GM19025 (cell line): ENCODE measurements around the gene CARD10.
"Not testable (repeated sequence)": the region's sequence is repeated elsewhere in the genome, so short reads cannot be mapped to it uniquely, and the experiment has no call there.

Source experiments
- ATAC-seq: cut with Tn5 transposase; IDR thresholded peaks from one replicate; pipeline ENCODE4 v1.9.1; 2021; ENCODE audit warnings: mild to moderate bottlenecking, low read depth, moderate library complexity; ENCODE audit not compliant: unreplicated experiment

Gene CARD10

DNA sequence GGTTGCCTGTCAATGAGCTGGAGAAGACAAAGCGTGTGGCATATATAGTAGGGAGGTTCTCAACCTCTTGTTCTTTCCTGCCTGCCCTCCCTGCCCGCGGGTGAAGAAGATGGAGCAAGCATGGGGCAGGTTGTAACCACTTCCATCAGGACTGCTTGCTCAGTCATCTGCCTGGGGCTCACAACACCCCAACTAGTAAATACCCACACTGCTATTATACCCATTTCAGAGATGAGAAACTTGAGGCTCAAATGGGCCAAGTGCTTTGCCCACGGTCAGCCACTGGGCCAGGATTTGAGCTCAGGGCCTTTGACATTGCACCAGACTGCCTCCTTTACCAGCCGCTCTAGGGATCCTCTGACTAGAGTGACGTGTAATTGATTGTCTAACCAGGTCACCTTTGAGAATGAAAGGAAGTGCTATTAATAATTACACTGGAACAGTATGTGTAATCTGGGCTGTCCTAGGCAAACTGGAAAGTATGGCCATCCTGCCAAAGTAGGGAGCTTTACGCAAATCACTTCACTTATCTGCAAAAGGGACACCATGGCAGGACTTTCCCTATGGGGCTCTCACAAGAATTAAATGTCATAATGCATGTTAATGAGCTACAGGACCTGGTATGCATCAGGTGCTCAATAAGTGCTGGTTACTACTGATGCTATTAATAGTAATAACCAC, 38.2 kb upstream of the CARD10 start:
- no peak for ATAC-seq

GRCh38 chr22:37556710-37557109, 37.5 kb upstream of the CARD10 start:
- ATAC-seq: no peak

DNA sequence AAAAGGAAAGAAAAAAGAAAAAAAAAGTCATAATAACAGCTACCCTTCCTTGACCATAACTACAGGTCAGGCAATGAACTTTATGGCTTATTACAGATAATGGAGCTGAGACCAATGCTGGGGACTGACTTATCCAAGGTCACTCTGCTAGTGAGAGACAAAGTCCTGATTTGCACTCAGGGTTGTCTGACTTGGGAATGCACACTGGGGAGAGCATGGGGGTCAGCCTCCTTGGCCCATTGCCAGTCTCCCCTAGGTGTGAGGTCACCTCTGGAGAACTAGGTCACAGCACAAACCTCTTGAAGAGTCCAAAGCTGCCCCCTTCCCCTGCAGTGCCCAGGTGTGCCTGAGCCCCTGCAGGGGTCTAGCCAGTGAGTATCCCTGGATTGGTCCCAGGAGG, 35.8 kb upstream of the CARD10 start:
- no peak for ATAC-seq

GRCh38 chr22:37553725-37554124, 34.5 kb upstream of the CARD10 start:
- ATAC-seq: no peak

DNA sequence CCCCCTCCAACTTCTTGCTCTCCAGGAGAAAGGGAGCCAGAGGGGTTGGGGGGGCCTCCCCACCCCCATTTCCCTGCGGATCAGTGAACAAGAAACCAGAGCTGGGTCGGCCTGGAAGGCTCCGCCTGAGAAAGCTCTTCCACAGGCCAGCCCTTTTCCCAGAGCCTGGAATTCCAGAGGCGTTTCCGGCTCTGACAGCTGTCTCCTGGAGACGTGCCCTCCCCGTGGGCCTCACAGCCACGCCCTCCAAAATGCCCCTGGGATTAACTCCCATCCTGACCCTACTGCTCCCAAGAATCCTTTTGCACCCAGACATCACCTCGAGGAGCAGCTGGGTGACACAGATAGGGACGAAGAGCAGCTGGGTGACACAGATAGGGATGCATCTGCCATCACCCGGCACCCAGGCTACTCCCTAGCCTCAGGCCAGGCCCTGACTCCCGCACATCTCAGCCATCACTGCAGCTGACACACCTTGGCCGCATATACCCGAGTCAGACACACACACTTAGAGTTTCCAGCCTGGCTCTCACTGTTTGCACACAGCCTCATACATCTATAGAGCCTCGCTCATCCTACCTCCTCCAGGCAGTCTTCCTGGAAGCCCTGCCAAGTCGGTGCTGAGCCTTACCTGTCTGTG, 33.4 kb upstream of the CARD10 start:
- no peak for ATAC-seq

DNA sequence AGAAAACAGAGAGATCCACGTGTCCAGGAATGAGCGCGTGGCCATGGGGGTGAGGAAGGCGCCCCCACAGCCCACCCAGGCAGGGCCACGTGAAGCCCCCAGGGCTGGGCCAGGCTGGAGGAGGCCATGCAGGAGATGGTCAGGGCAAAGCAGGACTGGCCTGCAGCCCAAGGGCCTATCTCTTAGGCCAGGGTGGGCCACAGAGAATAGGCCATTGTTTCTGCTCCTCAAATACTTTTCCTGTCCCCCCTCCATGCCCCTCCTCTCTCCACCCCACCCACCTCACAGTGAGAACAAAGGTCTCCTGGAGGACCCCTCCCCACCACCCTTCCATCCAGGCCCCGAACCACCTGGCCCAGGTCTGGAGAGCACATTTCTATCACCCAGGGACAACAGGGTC, 32.8 kb upstream of the CARD10 start:
- no peak for ATAC-seq

GRCh38 chr22:37550921-37551320, 31.7 kb upstream of the CARD10 start:
- ATAC-seq: not testable (repeated sequence)

DNA sequence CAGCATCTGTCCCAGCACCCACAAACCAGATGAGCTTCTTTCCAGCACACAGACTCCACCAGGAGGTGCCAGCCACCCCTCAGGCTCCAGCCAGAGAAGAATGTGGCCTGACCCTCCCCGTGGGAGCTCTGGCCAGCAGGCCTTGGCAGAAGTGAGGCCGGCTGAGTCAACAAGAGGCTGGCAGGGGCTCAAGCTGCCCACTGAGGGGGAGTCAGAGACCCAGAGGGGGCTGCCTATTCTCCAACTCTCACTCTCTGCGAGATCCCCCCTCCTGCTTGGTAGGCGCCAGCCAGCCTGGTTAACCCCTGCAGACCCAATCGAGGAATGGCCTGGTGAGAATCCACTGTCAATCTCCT, 30.5 kb upstream of the CARD10 start:
- ATAC-seq: no peak

DNA sequence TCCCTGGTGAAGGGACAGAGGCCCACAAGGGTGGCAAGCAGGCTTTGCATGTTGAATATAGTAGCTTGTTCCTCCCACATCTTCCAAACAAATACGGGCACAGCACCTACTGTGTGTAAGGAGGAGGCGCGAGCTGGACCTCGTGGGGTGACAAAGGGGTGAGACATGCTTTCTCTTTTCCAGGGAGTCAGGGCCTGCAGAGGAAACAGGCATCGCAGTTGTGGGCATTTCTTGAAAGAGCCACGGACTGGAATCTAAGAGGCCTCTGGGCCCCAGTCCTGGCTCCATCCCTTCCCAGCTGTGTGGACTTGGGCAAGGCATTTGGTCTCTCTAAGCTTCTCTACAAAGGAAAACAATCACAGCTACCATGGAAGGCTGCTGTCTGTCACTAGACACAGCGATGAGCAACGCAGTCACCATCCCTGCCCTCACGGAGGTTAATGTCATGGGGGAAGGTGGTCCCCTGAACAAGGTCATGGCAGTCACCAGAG, 28.1 kb upstream of the CARD10 start:
- ATAC-seq: no peak

DNA sequence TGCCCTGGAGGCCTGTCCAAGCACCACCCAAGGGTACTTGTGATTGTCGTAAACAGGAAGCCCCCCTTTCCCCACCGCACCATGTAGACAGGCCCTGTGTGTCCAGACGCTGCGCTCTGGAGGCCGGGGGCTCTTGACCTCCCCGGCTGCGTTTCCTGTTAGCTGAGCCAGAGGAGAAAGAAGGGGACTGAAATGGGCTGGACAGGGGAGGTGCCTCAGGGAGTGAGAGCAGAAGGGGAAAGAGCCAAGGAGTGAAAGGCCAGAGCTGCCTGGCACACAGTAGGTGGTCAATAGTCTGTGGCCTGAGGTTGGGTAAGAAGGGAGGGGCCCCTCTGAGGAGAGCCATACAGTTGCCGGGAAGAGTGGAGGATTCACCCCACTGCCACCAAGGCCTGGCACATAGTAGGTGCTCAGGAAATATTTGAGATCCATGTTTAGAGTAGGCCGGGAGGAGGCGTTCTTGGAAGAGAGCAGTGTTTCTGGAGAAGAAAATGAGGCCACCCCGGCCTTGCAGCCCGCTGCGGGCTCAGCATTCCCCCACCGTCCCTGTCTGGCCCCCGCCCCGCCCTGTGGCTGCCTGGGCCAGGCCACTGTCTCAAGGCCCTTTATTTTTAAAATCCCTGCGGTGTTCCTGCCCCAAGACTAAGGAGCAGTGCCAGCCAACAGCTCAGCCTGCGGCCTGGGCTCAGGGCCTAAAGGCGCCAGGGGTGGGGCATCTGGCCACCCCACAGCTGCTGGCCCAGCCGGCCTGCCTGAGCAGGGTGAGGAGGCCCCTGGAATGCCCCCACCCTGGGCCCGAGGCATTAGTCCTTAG, 27.4 kb upstream of the CARD10 start:
- no peak for ATAC-seq

DNA sequence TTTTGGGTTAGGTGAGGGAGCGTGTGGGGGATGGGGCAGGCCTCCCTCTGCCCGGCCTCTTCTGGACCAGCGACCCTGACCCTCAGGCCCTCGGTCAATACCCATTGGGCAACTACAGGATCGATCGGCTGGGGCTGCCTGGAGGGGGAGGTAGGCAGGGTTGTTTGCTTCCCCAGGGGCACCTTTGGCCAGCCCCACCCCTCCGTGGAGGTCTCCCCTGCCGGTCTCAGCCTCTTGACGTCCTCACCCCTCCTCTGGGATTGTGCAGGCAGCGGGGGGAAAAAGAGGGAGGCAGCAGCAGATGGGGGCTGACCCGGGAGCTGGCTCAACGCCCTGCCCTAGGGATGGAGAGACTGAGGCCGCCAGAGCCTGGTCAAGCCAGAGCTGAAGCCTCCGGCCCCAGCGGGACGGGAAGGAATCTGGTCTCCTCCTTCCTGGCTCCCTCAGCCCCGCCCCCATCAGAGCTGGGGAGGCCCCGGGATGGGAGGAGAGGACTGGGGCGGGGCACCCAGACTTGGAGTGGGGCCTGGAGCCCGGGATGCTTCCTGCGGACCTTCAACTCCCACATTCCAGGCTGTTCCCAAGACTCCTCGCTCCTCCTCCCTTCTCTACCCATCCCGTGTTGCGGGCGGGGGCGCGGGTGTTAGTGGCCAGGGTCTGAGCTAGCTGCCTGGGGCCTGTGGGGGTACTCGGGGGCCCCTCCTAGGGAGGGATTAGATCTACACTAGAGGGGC, 26.7 kb upstream of the CARD10 start:
- no peak for ATAC-seq

DNA sequence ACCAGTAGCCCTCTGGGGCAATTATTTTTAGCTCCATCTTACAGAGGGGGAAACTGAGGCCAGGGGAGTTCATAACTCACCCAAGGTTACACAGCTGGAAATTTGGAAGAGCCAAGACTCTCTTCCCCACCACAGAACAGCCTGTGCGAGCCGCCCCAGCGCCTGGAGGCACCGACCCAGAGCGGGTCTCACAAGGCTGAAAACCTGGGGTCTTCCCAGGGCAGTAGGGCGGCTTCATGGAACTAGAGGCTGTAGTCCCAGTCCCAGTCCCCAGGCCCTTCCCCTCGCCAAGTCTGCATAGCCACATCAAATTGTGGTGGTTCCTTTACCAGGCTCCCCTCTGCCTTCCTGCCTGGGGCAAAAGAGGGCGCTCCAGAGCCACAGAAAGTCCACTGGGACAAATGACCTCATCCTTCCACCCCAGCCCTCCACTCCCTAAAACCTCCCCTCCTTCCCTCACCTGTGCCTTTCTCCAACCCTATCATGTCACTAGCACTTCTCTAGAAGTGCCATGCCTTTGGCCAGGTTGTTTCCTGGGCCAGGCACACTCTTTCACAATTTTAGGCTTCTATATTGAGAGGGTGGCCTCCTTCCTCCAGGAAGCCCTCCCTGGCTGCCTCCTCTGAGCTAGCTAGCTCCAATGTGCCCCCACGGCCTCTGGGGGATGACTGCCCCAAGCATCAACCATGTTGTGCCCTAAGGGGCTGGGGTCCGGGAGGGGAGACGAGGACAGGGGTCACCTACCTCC, 25.9 kb upstream of the CARD10 start:
- ATAC-seq: no peak

DNA sequence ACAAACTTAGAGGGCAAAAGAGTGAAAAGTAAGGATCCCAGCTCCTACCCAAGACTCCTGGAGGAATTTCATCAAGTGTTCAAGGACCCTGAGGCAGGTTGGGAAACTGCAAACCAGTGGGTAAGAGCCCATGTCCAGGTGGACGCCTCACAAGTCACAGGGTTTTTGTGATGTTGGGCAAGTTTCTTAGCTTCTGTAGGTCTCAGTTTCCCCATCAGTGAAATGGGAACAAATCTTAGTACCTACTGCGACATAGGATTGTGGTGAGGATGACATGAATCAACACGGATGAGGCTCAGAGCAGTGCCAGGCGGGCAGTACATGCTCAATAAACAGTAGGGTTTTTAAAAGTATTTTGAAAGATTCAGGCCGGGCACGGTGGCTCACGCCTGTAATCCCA, 23.7 kb upstream of the CARD10 start:
- ATAC-seq: no peak

- ATAC-seq: not testable (repeated sequence)
These were observed 23.2 kb upstream of the CARD10 start for GRCh38 chr22:37542416-37542815.

DNA sequence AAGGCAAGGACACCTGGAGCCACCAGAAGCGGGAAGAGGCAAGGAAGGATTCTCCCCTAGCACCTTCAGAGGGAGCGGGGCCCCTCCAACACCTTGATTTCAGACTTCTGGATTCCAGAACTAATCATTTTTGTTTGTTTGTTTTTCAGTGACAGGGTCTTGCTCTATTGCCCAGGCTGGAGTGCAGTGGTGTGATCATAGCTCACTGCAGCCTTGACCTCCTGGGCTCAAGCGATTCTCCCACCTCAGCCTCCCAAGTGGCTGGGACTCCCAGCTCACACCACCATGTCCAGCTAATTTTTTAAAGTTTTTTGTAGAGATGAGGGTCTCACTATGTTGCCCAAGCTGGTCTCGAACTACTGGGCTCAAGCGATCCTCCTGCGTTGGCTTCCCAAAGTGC, 20.6 kb upstream of the CARD10 start:
- not testable (repeated sequence) for ATAC-seq

DNA sequence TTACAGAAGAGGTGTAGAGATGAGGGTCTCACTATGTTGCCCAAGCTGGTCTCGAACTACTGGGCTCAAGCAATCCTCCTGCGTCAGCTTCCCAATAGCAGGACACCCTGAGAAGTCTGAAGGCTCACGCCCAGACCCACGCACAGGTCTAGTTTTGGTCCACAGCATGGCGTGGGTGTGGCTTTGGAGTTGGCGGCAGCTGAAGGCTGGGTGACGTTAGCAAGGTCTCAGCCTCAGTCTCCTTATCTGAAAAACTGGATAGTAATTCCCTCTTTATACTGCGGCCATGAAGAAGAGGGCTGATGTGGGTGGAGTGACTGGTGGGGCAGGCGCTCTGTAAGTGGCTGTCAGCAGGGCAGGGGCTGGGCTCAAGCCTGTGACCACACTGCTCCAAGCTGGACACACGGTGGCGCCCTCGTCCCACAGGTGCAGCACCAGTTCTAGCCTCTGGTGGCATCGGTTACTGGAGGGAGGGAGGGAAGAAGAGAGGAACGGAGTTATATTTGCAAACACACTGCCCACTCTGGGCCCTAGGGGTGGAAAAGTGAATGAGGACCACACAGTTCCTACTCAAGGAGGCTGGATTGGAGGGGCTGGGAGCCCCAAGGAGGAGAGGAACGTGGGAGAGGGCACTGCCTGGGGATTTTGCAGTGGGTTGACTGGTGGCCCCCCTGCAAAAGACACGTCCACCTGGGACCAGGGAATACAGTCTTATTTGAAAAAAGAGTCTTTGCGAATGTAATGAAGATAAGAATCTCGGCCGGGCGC, 19.6 kb upstream of the CARD10 start:
- peak; percentile 67 for ATAC-seq

DNA sequence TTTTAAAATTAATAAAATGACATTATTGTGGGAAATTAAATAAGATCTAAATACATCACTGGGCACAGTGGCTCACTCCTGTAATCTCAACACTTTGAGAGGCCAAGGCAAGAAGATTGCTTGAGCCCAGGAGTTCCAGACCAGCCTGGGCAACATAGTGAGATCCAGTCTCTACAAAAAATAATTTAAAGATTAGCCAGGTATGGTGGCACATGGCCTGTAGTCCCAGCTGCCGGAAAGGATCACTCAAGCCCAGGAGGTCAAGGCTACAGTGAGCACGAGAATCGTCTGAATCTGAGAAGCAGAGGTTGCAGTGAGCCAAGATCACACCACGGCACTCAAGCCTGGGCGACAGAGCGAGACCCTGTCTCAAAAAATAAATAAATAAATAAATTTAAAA, 15.9 kb upstream of the CARD10 start:
- no peak for ATAC-seq

DNA sequence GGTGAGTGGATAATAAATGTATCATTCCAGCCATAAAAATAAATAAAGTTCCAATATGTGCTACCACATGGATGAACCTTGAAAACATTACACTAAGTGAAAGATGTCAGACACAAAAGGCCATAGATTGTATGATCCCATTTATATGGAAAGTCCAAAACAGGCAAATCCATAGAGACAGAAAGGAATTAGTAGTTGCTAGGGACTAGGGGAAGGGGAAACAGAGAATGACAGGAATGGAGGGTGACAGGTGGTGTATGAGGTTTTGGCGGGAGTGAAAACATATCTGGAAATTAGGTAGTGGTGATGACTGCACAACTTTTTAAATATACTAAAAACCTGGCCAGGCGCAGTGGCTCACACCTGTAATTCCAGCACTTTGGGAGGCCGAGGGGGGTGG, 15.2 kb upstream of the CARD10 start:
- no peak for ATAC-seq

DNA sequence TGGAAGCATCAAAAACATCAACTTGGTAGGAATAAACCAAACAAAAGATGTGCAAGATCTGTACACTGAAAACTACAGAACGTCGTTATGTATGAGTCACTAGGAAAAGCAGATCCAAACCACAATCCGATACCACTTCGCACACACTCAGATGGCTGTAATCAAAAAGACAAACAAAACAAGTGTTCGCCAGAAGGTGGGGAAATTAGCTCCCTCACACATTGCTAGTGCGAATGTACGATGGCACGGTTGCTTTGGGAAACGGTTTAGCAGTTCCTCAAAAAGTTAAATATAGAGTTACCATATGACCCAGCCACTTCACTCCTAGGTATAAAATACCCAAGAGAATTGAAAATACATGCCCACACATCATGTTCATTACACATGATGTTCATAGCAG, 14.8 kb upstream of the CARD10 start:
- no peak for ATAC-seq
